HG03460 (cell line): ENCODE data around the gene GALNS.
"Not testable (repeated sequence)": the region's sequence is repeated elsewhere in the genome, so short reads cannot be mapped to it uniquely, and the experiment has no call there.

Experiments
- ATAC-seq: cut with Tn5 transposase; IDR thresholded peaks from one replicate; pipeline ENCODE4 v1.9.1; 2021; ENCODE audit not compliant: unreplicated experiment

Gene GALNS

DNA sequence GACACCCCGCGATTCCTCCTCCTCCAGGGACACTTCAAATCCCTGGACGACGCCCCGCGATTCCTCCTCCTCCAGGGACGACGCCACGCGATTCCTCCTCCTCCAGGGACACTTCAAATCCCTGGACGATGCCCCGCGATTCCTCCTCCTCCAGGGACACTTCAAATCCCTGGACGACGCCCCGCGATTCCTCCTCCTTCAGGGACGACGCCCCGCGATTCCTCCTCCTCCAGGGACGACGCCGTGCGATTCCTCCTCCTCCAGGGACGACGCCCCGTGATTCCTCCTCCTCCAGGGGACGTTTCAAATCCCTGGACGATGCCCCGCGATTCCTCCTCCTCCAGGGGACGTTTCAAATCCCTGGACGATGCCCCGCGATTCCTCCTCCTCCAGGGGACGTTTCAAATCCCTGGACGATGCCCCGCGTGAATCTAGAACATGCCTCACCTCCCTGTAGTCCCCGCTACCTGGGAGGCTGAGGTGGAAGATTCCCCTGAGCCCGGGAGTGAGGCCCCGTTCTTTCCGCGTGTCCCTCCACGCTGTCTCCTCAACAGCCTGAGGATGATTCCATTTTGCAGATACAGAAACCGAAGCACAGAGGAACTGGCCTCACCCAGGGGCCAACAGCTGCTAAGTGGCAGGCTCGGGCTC is 33.1 kb upstream of the GALNS start:
- ATAC-seq: not testable (repeated sequence)

DNA sequence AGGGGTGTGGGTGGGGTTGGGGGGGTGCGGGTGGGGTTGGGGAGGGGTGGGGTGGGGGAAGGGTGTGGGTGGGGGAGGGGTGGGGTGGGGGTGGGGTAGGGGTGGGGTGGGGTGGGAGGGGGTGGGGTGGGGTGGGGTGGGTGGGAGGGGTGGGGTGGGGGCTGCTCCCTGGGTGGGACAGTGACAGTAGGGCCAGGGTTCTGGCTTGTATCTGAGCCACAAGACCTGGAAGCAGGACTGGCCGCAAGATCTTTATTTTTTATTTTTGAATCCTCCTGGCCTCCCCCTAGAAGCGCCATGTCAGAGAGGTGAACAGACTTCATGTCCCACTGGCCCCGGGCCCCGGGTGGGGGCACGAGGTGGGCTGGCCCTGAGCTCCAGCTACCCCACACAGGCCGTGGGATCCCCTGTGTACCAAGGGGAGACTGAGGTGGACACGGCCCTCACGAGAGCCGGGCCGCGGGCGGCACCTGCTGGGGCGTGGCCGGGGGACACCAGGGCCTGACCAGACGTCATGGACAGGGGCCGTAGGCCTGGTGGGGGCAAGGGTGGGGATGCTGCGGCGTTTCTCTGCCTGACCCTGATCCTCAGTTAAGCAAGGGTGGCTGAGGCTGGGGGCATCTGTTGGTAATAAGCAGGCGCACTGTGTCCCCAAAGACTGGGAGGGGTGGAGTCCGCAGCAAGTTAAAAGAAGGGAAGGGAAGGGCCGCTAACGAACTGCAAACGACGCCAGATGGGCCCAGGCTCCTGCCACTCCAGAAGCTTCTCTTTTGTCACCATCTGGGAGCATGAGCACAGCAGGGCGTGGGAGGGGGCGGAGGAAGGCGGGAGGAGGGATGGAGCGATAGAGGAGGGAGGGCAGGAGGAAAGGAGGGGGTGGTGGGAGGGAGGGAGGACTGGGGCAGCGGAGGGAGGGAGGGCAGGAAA is 32.0 kb upstream of the GALNS start:
- ATAC-seq: no peak

DNA sequence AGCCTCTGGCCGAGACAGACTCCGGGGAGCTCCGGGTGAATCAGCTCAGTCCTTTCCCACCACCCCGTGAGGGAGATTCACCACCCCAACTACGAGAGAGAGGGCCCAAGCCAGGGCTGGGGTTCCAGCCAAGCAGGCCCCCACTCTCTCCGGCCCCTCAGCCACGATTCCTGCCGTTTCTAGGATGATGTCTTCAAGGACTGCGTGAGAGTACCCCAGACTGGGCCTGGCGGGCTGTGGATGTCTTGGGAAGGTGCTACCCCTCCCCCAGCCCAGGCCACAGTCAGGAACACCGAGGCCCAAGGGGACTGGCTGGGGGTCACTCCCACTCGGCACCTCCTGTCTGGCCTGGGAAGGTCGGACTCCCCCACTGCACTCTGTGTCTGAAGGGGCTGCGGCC is 31.3 kb upstream of the GALNS start:
- no peak for ATAC-seq

DNA sequence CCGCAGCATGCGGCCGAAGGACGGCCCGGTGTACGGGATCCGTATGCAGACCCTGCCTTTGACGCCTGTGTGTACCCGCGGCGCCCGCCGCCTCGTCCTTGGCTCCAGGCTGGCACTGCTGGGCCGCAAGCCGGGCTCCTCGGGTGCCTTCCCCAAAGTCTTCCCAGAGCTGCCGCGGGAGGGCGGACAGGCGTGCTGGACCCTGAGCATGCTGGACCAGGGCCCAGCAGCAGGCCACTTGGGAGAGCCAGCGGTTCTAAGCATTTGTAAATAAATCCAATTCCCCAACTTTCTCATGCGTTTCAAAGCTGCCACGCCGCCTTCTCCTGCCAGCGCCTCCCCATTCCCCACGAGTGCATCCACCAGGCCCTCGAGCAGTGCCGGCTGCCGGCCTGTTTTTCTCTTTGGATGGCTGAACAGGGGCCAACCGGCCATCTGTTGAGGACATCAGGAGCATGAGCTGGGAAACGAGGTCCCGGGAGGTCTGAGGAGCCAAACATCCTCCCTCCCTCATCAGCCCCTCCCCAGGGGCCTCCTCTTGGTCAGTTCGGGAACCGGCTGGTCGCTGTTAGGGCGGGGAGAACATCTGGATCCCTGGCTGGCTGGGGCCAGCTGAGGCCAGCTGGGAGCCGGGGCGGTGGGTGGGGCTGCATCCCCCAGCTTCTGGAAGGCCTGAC is 30.2 kb upstream of the GALNS start:
- ATAC-seq: no peak

DNA sequence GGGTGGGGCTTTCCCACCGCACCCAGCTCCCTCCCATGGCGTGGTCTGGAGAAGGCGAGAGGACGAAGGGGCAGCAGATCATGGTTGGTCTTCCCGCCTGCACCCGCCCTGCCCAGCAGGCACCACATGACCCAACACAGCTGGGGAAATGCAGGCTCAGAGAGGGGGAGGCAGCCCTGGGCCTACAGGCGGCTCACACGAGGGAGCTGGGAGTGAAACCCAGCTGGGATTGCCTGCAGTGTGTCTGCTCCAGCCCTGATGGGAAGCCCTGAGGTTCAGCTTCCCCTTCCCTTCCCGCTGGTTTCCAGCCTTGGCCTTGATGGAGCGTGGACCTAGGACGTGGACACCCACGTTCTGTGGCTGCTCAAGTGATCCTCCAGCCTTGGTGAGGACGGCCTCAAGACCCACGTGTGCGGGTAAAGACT is 29.7 kb upstream of the GALNS start:
- no peak for ATAC-seq

DNA sequence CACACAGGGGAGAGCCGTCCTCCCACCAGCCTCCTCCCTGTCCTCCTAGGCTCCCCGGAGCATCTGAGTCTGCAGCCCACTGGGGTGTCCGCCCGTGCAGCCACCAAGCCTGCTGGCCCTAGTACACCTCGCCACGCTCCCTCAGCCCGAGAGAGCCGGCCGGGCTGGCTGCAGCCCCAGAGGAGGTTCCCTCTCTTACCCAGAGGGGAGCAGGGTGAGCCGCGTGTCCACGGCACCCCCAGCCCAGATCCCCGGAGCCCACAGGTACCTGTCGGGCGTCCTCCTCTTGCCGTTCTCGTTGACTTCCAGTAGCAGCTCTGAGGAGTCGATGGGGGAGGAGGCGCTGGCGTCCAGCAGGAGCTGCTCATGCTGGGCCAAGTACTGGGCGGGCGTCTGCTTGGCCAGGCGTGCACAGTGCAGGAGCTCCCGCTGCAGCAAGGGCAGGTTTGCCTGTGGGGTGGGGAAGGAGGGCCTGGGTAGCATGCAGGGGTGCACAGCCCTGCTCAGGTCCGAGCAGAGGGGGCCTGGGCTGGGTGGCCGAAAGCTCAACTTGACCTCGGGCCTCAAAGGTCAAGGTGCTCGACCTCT is 29.0 kb upstream of the GALNS start:
- ATAC-seq: no peak

DNA sequence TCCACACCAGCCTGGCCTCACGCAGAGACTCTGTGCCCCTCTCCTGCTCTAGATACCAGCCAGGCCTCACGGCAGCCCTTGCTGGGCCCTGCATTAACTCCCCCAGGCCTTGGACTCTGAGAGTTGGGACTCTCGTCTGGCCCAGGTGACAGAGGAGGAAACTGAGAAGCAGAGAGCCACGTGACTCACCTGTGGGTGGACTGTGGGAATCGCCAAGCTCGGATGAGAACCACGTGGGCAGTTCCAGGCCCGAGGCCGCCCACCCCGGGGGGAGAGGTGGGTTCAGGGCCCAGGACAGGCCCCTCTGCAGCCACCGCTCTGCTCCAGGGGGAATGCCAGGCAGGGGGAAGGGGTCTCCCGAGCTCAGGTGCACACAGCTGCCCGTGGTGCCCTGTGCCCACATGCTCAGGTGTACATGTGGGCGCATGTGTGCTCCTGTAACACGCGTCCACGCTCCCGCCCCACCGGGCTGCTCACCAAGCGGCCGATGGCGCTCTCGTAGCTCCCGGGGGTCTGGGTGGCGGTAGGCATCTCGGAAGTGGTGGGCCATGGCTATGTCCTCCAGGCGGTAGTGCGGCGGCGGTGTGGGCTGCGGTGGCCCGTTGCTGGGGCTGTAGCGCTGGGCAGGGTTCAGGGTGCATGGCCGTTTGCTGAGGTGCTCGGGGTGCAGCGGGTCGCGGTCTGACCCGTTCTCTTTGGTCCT is 28.0 kb upstream of the GALNS start:
- no peak for ATAC-seq

DNA sequence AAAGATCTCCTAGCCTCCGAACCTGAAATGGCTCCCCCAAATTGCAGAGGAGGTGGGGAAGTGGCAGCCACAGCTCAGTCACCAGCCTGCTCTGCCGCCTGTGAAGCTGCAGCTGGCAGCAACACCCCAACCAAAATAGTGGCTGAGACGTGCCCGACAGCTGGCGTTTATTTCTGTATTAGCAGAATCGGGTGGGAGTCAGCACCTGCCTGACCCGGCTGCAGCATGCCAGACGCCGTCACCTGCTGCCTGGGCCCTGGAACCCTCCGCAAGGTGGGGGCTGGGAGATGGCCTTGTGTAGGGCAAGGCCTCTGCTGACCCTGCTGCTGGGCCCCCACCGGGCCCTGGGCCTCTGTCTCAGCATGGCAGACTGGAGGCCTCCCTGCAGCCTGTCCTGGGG is 27.2 kb upstream of the GALNS start:
- no peak for ATAC-seq

DNA sequence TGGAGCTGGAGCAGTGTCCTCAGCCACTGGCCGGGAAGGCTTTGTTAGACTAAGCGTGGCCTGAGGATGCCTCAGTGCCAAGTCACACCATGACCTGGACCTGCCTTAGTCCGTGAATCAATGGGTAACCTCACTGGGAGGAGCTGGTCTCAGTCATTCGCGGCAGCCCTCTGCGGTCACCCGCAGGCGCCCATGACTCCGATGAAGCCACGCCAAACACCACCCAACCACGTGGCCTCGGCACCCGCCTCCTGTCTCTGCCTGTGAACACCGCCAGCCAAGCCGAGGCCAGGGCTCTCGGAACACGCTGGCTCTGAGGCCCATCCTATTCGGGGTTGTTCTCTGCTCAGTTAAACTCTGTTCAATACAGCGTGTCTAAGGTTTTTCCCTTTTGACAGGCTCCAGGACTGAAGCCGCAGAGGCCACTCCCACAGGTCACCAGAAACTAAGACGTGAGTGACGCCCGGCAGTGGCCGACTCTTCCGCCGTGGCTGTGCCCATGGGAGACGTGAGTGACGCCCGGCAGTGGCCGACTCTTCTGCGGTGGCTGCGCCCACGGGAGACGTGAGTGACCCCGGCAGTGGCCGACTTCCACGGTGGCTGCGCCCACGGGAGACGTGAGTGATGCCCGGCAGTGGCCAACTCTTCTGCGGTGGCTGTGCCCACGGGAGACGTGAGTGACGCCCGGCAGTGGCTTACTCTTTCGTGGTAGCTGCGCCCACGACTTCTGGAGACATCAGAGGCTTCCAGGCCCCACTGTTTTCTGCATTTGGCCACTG is 26.6 kb upstream of the GALNS start:
- no peak for ATAC-seq

DNA sequence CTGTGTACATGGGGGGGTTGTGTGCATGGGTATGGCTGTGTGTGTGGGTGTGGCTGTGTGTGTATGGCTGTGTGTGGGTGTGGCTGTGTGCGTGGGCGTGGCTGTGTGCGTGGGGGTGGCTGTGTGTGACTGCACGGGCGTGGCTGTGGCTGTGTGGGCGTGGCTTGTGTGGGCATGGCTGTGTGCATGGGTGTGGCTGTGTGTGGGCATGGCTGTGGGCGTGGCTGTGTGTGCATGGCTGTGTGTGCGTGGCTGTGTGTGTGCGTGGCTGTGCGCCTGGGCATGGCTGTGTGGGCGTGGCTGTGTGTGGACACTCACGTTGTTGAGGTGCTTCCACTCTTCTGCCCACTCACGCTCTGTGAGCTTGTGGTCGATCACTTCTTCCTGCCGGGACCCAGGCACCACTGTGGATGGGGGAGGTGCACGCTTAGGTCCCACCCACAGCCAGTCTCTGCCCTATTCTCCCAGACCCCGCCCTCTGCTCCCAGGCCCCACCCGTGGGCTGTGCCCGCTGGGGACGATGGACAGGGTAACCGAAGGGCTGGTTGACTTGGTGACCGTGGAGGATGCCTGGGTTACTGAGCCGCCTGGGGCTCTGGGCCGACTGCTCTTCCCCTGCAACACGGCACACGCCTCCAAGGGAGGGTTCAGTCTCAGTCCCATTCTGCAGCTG is 25.7 kb upstream of the GALNS start:
- ATAC-seq: no peak

DNA sequence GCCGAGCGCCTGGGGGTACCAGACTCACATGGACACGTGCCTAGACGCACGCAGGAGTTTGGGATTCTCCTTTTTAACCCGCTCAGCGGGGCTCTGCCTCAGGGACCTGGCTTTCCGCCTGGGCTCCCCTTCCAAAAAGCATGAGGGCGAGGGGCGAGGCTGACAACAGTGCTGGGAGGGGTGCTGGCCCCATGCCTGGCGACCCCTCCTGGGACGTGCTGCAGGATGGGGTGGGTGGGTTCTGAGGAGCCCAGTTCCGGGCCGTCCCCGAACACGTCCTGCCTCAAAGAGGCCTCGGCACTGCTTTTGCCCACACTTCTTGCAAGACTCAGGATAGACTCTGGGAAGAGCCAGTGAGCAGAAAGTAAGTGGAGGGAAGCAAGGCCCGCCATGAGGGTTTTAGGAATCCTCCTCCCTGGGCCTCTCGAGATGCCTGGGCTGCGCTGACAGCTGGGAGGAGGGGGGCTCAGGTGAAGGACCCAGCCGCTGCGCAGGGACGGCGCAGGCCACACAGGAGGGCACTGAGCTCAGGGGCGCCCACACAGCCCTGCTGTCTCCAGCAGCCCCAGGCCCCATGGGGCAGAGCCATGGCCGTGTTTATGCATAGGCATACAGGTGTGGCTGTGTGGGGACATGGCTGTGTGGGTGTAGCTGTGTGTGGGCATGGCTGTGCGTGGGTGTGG is 25.1 kb upstream of the GALNS start:
- ATAC-seq: no peak

DNA sequence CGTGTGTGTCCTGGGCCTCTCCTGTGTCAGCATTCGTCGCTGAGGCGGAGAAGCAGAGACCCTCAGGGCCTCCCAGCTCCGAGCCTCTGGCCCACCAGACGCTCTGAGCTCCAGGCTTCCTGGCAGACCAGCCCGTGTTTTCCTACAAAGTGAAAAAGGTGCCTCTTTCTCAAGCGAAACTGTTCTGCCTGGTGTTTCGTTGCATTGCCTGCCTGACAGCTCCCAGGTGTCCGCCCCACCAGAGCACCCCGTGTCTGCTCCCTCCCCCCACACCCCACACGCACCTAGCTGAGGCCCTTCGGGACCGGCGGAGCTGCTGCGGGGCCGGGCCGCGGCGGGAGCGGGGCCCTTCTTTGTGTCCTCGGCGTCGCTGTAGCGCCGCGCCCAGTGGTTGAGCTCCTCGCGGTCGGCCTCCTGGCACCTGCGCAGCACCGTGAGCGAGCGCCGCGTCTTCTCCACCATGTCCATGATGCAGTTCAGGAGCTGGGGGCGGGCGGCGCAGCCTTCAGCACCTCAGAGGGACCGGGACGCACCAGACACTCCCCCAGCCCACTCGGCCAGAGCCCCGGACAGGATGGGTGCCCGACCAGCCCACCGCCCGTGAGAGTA is 24.4 kb upstream of the GALNS start:
- no peak for ATAC-seq

DNA sequence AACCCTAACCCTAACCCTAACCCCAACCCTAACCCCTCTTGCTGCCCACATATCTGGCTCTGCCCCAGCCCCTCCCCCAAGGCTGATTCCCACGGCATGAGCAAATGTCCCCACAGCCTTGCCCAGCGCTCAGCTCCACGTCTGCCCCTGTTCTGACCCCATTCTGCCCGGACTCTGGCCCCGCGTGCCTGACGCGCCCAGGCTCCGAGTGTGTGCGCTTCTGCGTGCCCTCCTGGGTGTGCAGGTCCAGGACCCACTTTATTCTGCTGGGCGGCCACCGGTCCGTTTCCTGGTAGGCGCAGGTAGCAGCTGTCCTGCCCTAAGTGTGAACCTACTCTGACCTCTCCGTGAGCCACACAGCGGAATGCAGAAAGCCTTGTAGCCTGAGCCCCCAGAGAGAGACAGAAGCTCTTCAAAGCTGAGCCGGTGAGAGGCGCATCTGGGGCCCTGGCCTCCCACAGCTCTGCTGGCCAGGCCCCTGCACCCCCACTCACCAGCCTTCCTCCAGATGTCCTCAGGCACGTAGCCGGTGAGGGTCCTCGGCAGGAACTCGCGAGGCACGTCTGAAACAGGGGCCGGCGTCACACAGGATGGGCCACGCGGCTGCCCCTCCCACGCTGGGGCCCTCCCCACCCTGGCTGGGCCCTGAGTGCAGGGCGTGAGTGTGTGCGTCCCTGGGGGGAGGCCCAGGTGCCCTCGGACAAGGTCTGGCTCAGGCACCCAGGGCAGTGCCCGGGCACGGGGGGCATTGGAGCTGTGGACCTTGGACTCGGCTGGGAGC is 23.7 kb upstream of the GALNS start:
- ATAC-seq: no peak

DNA sequence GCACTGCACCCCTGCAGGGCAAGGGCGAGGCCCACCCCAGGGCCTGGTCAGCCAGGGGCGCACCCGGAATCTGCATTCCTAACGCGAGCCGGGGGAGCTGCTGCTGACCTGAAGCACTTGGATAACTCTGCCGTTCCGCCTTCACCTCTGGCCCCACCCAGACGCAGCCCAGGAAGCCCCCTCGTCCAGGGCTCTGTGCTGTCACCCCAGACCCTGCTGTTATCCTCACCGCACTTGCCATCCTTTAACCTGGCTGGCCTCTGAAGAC is 23.0 kb upstream of the GALNS start:
- ATAC-seq: no peak

DNA sequence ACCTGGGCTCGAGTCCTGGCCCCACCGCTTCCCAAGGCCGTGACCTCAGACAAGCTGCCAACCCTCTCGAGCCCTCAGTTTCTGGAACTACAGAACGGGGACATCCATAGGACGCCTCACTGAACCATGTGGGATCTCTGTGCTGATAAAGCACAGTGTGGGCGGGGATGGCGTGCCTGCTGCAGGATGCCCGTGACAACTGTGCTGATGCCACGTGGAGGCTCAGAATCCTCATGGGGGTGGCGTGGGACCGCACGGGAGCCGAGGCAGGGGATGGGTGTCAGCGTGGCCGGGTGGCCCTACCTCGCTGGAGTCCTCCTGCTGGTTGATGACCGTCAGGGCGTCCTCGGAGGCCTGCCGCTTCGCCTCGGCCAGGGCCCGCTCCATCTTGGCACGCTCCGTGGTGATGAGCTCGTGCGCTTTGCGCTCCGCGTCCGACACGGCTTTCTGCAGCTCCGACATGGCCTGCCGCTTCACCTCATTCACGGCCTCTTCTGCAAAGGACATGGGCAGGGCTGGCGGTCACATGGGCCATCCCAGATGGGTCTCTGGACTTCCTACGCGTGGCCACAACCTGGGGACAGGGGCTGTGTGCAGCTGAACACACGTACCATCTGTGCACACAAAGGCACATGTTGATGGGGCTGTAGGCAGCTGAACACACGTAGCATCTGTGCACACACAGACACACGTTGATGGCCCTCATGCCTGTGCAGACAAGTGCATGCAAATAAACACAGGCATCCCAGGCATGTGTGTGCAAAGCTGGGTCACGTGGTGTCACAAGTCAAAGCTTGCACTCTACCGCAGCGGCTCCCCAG is 22.4 kb upstream of the GALNS start:
- ATAC-seq: no peak

DNA sequence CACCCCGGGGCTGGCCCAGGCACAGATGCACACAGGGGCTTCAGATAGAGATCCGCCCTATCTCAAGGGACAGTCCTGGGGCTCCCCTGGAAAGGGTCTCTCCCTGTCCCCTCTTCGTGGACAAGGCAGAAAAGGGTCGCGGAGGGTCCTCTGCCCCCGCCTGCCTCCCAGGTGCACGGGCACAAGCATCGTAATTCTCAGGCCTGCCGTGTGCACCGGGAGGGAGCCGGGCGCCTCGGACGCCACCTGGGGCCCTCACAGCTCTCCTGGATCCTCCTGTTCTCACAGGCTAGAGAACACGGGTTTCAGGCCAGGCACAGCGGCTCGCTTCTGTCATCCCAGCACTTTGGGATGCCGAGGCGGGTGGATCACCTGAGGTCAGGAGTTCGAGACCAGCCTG is 21.6 kb upstream of the GALNS start:
- ATAC-seq: no peak

DNA sequence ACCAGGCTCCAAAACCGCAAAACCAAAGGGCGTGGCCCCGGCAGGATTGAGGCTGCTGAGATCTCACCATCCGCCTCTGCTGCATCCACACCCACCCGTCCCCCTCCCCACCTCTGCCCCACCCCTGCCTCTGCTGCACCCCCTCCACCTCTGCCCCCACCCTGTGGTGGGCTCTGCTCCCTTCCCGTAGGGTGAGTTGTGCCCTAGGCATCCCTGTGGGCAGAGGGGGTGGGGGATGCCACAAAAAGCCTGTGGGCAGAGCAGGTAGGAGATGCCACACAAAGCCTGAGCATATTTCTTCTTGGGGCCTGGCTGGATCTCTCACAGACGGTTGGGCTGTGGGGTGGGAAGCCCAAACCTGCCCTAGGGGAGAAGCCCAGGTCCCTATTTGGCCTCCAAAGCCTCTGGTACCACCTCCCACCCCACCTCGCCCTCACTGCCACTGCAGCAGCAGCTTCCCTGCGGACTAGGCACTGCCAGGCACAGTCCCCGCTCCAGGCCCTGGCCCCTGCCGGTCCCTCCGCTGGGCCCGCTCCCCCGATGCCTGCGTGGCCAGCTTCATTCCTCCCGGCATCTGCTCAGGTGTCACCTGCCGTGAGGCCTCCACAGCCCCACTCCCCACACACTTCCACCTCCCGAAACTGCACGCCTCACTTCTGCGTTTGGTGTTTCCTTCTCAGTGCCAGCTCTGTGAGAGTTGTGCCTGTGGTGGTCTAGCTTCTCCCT is 21.0 kb upstream of the GALNS start:
- no peak for ATAC-seq
